ENCODE results near the gene PTPRT.

Gene PTPRT

GRCh38 chr20:42795111-42795695, 394.5 kb downstream of the PTPRT start:
- DNase-seq (ENCODE audit: low spot score), result no peak

DNA sequence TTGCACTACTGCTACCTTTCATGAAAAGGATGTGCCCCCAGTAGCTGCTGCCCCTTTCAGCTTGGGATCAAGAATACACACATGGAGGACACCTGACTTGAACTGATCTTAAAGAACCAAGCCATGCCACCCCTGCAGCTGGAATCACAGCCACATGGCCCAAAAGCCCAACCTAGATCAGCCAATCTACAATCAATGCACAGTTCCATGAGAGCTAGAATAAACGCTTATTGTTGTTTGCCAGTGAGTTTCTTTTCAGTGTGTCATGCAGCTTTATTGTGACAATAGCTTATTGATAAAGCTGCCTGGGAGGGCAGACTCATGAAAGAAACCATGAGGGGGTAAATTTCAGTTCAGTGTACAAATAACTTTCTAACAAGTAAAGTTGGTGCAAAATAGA, 397.7 kb downstream of the PTPRT start:
- no peak for DNase-seq (ENCODE audit: low spot score)

GRCh38 chr20:42790111-42790510, 399.6 kb downstream of the PTPRT start:
- no peak for DNase-seq (ENCODE audit: low spot score)

DNA sequence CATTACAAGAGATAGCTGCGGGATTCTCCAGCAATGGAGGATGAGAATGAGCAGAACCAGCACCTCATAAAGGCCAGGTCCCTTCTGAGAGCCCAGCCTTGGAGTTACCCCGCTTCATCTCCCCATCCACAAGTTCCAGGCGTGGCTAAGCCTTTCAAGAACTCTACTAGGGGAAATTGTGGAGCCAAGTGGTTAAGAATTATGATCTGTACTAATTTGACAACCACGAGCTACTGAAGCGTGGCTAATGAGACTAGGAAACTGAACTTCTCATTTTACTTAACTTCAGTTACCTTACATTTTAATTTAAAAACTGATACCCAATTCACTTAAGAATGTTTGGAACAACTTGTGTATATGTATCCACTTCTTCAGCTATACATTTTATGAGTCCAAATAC, 401.0 kb downstream of the PTPRT start:
- DNase-seq (ENCODE audit: low spot score), result no peak

DNA sequence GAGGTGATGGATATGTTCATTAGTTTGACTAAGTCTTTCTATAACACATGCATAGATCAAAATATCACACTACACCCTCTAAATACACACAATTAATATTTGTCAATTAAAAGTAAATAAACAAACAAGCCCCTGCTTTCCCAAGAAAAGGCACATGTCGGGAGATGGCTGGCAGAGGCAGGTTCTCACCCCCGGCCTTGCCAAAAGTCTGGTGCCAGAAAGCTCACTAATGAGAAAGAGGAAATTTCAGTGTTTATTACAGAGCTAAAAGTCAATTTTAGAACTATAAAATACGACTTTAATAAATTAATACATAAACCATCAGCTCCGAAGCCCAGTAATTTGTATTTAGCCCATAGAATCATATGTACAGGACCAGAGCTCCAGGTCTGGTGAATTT, 404.7 kb downstream of the PTPRT start:
- DNase-seq (ENCODE audit: low spot score), result no peak

- no peak for DNase-seq (ENCODE audit: low spot score)
These were observed 410.5 kb downstream of the PTPRT start for GRCh38 chr20:42779216-42779615.

GRCh38 chr20:42775866-42776265, 413.8 kb downstream of the PTPRT start:
- DNase-seq (ENCODE audit: low spot score), result no peak

DNA sequence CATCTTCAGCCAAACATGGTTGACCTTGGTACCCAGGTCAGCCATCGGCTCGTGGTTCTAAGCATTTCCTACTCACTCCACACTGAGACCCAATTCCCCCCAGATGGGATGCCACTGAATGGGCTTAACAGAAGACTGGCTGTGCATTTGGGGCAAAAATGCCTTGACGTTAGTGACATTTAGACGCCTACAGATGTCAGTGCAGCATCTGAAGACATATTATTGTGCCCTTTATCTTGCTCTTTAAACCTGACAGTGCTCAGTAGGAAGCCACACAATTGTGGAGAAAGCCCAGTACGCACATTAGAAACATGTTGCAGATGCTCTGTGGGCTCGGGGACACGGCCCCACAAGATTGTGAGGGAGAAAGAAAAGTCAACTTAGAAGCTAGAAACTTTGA, 414.7 kb downstream of the PTPRT start:
- no peak for DNase-seq (ENCODE audit: low spot score)

DNA sequence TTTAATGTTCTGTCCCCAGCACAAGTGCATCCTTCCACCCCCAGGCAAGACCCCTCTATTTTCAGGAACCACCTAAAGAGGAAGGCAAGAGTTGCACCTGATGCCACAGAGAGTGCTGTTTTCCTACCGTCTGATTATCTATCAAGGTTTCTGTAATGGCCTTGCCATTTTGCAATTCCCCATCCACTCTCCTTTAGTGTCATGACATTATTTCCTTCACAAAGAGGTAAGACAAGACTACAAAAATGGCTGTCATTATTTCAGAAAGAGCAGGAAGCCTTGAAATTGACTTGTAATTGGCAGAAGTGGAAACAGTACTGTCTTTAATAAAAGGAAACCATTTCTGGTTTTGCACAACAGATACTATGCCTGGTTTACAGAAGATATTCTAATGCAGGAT, 426.7 kb downstream of the PTPRT start:
- DNase-seq (ENCODE audit: low spot score), result no peak

DNA sequence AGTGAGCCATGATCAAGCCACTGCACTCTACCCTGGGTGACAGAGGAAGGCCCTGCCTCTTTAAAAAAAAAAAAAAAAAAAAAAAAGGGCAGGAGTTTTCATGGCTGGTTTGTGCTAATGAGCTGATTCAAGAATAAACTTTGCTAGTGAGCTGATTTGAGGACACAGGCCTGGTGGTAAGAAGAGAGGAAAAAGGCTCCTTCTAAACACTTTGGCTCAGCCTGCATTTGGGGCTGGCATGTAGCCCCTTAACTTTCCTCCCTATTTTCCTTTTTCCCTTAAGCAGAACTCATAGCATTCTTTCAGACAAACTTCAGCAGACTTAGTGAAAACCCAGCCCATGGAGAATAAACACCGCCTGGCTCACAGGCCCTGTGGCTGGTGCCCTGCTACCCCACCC, 432.7 kb downstream of the PTPRT start:
- DNase-seq (ENCODE audit: low spot score), result no peak

GRCh38 chr20:42754706-42755105, 435.0 kb downstream of the PTPRT start:
- DNase-seq (ENCODE audit: low spot score), result no peak

DNA sequence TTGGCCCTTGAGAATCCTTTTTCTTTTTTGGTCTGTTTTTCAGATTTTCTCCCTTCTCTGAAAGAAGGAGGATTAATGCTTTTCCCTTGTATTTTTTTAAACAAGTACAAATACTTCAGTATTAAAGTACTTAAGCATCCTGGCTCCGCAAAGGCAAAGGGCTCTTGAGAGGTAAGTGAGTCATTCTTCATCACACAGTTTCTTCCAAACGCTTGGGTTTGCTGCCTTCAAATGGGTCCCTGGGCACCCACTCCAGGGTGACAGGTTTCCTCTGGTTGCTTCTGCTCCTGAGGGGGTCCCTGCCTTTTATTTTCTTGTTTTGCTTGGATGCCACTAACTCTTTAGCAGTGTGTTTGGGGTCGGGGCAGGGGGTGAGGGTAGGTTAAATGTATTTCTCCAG, 437.1 kb downstream of the PTPRT start:
- no peak for DNase-seq (ENCODE audit: low spot score)

- DNase-seq (ENCODE audit: low spot score), result no peak
These were observed 440.1 kb downstream of the PTPRT start for GRCh38 chr20:42749556-42749955.

- no peak for DNase-seq (ENCODE audit: low spot score)
These were observed 441.8 kb downstream of the PTPRT start for GRCh38 chr20:42747765-42748411.

GRCh38 chr20:42744756-42745465, 444.8 kb downstream of the PTPRT start:
- no peak for DNase-seq (ENCODE audit: low spot score)

DNA sequence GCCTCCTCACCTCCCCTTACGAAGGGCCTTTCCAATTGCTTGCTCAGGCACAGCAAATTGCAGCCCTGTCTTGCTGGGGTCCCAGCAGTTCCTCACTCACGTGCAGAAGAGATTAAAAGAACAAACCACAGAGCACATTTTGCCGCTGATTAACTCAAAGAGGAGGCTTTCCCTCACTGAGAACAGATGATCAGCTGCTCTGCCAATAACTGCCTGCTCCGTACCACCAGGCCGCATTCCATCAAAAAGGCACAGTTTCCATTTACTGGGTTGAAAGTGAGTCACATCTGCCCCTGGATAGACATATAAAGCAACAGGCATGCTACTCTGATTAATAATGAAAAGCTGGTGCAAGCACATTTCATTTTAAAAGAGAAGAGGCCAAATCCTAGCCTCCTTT, 446.8 kb downstream of the PTPRT start:
- no peak for DNase-seq (ENCODE audit: low spot score)

DNA sequence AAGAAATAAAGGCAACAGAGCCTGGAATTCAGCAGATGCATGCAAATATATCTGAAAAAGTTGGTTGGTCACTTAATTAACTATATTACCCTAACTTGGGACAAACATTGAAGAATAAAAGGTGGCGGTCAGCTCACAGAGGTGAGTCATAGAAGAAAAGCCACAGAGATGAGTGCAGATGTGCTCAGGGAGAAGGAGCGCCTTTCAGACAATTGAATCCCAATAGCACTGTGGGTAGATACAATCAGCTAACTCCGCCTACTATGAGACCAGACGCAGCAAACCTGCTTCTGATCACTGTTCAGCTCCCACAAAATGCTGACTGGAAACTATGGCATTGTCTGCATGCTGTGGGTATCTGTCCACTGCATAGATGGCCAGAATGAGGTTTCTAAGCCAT, 447.8 kb downstream of the PTPRT start:
- DNase-seq (ENCODE audit: low spot score), result no peak

DNA sequence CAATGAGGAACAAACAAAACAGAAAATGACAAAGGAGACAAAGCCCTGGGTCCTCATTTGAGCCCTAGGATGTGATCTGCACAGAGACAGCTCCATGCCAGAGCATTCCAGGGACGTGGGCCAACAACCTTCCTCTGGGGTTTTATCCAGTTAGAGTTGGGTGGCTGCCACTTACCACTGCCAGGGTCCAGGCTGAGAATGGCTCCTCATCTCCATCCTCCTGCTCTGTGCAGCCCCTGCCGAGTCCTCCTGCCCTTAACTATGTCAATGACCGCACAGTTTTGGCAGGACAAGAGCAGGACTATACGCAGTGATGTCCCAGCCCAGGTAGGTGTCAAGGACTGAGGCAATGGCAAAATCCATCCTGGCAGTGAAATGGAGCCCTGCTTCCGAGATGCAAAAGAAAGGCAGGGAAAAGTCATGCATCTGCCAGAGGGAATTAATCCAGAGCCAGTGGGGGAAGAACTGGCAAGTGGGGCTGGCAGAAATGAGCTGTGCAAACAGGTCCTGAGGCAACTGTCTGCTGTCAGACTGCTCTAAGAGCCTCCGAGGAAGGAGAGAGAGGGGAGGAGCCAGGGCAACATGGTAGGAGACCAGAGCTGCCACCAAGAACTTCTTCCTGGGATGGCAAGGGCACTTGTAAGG, 449.4 kb downstream of the PTPRT start:
- DNase-seq (ENCODE audit: low spot score), result no peak

GRCh38 chr20:42739683-42740082, 450.0 kb downstream of the PTPRT start:
- DNase-seq (ENCODE audit: low spot score), result no peak

- DNase-seq (ENCODE audit: low spot score), result no peak
These were observed 454.2 kb downstream of the PTPRT start for GRCh38 chr20:42735539-42735938.

DNA sequence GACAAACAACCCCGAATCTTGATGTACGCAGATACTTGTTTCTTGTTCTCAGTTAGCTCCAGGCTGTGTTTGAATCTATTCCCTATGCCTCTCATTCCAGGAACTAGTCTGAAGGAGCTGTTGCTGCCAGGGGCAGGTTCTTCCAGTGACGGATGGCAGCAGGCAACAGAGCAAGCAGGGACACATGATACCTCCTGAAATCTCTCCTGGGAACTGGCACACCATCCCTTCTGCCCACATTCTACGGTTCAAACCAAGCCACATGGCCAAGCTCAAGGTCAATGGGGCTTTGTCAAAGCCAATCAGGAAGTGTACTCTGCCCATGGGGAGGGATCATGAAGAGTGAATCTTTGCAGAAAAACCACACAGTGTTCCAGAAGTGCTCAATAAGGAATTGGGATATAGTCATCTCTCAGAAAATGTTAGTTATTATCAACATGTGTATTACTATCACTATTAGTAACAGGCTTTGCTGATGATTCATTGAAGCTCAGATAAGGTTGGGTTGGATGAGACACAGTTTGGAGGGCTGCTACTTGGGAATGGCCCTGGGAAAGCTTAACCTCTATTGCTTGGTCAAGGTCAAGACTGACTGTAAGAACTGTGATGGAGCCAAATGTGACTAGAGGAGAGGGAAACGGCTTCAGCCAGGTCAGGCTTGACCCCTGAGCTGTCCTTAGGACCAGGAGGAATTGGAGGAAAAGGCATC, 454.9 kb downstream of the PTPRT start:
- no peak for DNase-seq (ENCODE audit: low spot score)

DNA sequence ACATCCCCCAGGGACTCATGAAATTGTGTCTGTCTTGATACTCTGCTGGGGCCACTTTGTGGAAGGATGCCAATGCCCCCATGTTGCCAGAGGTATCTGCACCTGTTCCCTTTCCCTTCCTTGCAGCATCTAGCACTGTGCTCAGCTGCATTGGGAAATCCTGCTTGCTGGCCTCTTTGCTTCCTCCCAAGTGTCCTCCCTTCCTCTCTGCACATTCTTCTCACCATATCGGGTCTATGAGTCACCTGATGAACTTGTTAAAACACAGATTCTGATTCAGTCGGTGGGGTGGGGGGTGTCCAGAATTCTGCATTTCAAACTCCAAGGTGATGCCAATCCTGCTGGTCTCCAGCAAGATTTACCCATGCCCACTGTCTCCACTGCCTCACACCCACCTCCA, 467.8 kb downstream of the PTPRT start:
- DNase-seq (ENCODE audit: low spot score), result no peak
